GM12878 (cell line): ENCODE measurements around the gene ZC3H7B.

Experiments
- ATF3 ChIP-seq: IDR thresholded peaks from 2 replicates; pipeline ENCODE4 v1.6.1; 2011; ENCODE audit warnings: low read depth, mild to moderate bottlenecking, low read length, moderate library complexity, borderline replicate concordance; ENCODE audit errors: extremely low read depth
- BRCA1 ChIP-seq: IDR thresholded peaks from 2 replicates; pipeline ENCODE4 v1.6.1; 2011; ENCODE audit warnings: low read depth, low read length, improper control_type of control experiment
- CTCF ChIP-seq, 3 experiments: IDR thresholded peaks in 2 of 3; conservative IDR thresholded peaks in 1 of 3; 2 replicates each; pipeline ENCODE4 v1.5.1; 2011; ENCODE audit warnings: low read depth in 3 of 3, low read length in 3 of 3, mild to moderate bottlenecking in 3 of 3, control low read depth in 2 of 3, moderate library complexity in 2 of 3, inconsistent platforms in 1 of 3, mixed read lengths in 1 of 3; ENCODE audit not compliant: control insufficient read depth in 2 of 3, insufficient read depth in 1 of 3; ENCODE audit errors: extremely low read depth in 1 of 3
- E4F1 ChIP-seq: fragments of 450-650 bp; IDR thresholded peaks from 2 replicates; pipeline ENCODE4 v1.6.1; 2018; ENCODE audit warnings: borderline replicate concordance, mild to moderate bottlenecking; ENCODE audit not compliant: partially characterized antibody
- EP300 ChIP-seq, 2 experiments: fragments of 150-350 bp in 1 of 2; IDR thresholded peaks; 2 replicates each; pipeline ENCODE4 v1.6.1; 2011 to 2012; ENCODE audit warnings: low read depth in 2 of 2, low read length in 2 of 2, borderline replicate concordance in 1 of 2, improper control_type of control experiment in 1 of 2, inconsistent platforms in 1 of 2; ENCODE audit not compliant: control insufficient read depth in 1 of 2
- IRF3 ChIP-seq: fragments of 450-650 bp; IDR thresholded peaks from 2 replicates; pipeline ENCODE4 v1.6.1; 2014; ENCODE audit warnings: mild to moderate bottlenecking
- JUND ChIP-seq: IDR thresholded peaks from 2 replicates; pipeline ENCODE4 v1.6.1; 2012; ENCODE audit warnings: low read depth, mild to moderate bottlenecking, low read length, improper control_type of control experiment, moderate library complexity
- POLR2A ChIP-seq: IDR thresholded peaks from 2 replicates; pipeline ENCODE4 v1.6.1; 2011; ENCODE audit warnings: low read depth, mild to moderate bottlenecking, low read length
- RAD21 ChIP-seq: IDR thresholded peaks from 2 replicates; pipeline ENCODE4 v1.6.1; 2011; ENCODE audit warnings: mild to moderate bottlenecking, low read depth, low read length, moderate library complexity; ENCODE audit not compliant: insufficient read depth
- SMC3 ChIP-seq: IDR thresholded peaks from 2 replicates; pipeline ENCODE4 v1.6.1; 2011; ENCODE audit warnings: low read length, improper control_type of control experiment, borderline replicate concordance

GRCh38 chr22:41334951-41335635 lies 33.8 kb downstream of the ZC3H7B start:
- TF ChIP-seq BRCA1 (no peak), EP300 (IDR thresholded peaks at IDR 0.05; ENCODE audit: borderline replicate concordance in 1 of 2, control insufficient read depth in 1 of 2, low read depth in 2 of 2, low read length in 2 of 2) (no peak), CTCF (IDR thresholded peaks at IDR 0.05 in 2 of 3, conservative IDR thresholded peaks at IDR 0.05 in 1 of 3; ENCODE audit: control insufficient read depth in 2 of 3, extremely low read depth in 1 of 3, insufficient read depth in 1 of 3, low read depth in 3 of 3, low read length in 3 of 3) (no peak), SMC3 (no peak), E4F1 (no peak), RAD21 (no peak), POLR2A (0 out of 2 replicates have a peak, but pooled peaks have one; percentile 11), ATF3 (no peak), JUND (no peak), IRF3 (no peak)
